ENCODE measurements around the gene EIF2A. TPM values are rescaled to one million over a fixed set of nuclear protein-coding genes. Genes with fewer than 3 reads are reported as not detected.

The EIF2A gene
- 215 and 278 TPM in 2 replicates for total RNA-seq

DNA sequence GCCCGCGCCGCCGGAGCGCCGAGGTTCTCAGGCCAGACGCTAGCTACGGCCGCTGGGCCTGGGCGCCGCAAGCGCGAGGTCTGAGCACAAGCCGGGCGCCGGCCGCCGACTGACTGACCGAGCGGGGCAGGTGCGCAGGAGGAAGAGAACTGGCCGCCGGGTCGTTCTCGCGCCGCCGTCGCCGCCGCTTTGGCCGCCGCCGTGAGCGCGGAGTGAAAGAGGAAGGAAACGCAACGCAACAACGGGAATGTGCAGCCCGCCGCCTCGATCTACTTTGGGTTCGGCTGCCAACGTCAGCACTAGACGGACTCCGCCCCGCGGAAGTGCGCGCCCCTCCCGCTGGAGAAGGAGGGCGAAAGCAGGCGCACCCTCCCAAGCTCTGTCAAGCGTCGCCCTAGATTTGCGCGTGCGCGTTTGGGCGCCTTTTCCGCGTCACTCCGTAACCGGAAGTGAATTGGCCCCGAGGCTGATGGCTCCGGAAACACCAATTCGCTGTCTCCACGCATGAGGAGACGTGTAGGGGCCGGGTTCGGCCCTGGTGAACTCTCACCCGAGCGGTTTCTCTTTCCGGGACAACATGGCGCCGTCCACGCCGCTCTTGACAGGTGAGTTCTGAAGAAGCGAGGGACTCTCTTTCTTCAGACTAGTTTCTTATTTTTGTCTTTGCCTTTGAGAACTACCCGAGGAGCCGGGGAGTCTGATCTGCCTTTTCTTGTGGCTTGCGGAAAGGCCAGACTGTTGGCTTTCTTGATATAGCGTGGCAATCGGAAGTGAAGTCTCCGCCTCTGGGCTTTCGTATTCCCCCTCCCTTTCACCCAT is at the start of gene EIF2A, which contains the start of gene SERP1:
Gene EIF2A, plus strand, starts transcription at position 562 of the 819 bp plus-strand sequence. Its CDS starts 16 bp downstream, at position 578.
Gene SERP1, minus strand, starts transcription at position 271 of the 819 bp plus-strand sequence. CDS start 361 bp downstream, outside the sequence.

DNA sequence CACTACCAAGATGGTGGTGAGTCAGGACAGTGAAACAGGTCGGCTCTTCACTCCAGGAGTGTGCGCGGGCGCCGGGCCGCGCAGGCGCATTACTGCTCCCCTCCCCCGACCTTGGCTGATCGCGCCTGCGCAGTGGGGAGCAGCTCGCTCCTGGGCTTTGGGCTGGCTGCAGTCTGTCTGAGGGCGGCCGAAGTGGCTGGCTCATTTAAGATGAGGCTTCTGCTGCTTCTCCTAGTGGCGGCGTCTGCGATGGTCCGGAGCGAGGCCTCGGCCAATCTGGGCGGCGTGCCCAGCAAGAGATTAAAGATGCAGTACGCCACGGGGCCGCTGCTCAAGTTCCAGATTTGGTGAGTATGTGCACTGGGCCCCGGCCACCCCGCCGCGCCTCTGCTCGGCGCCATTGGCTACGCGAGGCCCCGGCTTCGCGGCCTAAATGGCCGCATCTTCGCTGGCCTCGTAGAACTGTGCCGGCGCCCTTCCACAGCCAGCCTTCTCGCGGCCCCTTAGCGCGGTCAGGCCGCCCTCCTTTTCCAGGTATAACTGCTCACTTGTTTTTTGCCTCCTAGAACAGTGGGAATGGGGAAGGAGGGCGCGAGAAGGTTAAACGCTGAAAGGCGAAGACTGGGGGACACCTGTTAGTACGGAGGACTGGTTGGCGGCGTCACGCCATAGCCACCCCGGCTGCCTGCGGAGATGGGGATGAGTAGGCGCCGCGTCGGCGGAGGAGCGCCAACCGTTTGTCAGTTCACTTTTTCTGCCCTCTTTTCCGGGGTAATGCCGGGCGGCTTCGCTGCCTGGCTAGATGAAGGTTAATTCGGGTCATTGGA is 56.8 kb downstream of the EIF2A start, which contains the start of gene SELENOT:
Gene SELENOT, plus strand, starts transcription at position 169 of the 827 bp plus-strand sequence. Its CDS starts 42 bp downstream, at position 211.

Other genes with a start within 250 kb of the EIF2A start
- 11.2 and 12.1 TPM in 2 replicates for gene TSC22D2, start 138.5 kb upstream of the EIF2A start, total RNA-seq
- 133 and 232 TPM in 2 replicates for gene SERP1, start 291 bp upstream of the EIF2A start, total RNA-seq
- 104 and 197 TPM in 2 replicates for gene SELENOT, start 56.5 kb downstream of the EIF2A start, total RNA-seq
- gene ERICH6, start 157.1 kb downstream of the EIF2A start, total RNA-seq, result 0.15 and 0.17 TPM in 2 replicates
- gene SIAH2, start 216.4 kb downstream of the EIF2A start, total RNA-seq, result 20.5 and 33.1 TPM in 2 replicates